ENCODE data around the gene ADGRB2.

DNA sequence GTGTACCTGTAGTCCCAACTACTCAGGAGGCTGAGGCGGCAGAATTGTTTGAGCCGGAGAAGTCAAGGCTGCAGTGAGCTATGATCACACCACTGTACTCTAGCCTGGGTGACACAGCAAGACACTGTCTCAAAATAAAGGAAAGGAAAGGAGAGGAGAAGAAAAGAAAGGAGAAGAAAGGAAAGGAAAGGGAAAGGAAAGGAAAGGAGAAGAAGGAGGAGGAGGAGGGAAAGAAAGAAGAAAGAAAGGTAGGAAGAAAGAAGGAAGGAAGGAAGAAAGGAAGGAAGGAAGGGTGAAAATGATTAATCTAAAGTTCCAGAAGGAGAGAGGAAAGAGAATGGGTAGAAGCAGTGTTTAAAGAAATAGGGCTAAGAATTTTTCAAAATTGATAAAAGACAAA, 39.5 kb upstream of the ADGRB2 start:
- TF ChIP-seq EZH2phosphoT487 (IDR thresholded peaks at IDR 0.05) = no peak
- TF ChIP-seq, protein P1, sequence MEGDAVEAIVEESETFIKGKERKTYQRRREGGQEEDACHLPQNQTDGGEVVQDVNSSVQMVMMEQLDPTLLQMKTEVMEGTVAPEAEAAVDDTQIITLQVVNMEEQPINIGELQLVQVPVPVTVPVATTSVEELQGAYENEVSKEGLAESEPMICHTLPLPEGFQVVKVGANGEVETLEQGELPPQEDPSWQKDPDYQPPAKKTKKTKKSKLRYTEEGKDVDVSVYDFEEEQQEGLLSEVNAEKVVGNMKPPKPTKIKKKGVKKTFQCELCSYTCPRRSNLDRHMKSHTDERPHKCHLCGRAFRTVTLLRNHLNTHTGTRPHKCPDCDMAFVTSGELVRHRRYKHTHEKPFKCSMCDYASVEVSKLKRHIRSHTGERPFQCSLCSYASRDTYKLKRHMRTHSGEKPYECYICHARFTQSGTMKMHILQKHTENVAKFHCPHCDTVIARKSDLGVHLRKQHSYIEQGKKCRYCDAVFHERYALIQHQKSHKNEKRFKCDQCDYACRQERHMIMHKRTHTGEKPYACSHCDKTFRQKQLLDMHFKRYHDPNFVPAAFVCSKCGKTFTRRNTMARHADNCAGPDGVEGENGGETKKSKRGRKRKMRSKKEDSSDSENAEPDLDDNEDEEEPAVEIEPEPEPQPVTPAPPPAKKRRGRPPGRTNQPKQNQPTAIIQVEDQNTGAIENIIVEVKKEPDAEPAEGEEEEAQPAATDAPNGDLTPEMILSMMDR (IDR thresholded peaks at IDR 0.05) = no peak
